HCT116 (cell line): ENCODE data around the gene ENO2. TPM values are rescaled to one million over a fixed set of nuclear protein-coding genes. Genes with fewer than 3 reads are reported as not detected.

ENCODE experiments used
- ATAC-seq: fragments of 200-7000 bp; cut with Tn5 transposase; 2 replicates; pipeline ENCODE4 v1.9.1; 2020; ENCODE audit warnings: mild to moderate bottlenecking, moderate library complexity
- BruUV-seq: library from RNA; stranded (reverse); fragments of 400-500 nt; replicated peaks from 2 replicates; lab custom pipeline; 2021; lab: Mats Ljungman, UMichigan
- CTCF ChIA-PET: fragments of 300-600 bp; sonication (Branson Sonifier 250); formaldehyde crosslinking; loops from one replicate; lab custom pipeline; 2021; ENCODE audit warnings: antibody characterized with exemption; lab: Charles Lee
- POLR2A ChIA-PET: fragments of 300-600, 350-600 bp; sonication (Branson Sonifier 250); formaldehyde crosslinking; loops from one replicate; lab custom pipeline; 2021; ENCODE audit warnings: antibody characterized with exemption; lab: Charles Lee
- RAD21 ChIA-PET, 2 experiments: fragments of 300-600 bp; sonication (Branson Sonifier 250); formaldehyde crosslinking; loops; one replicate each; lab custom pipeline; 2023; ENCODE audit warnings: low total read pairs in 2 of 2; ENCODE audit not compliant: uncharacterized antibody in 2 of 2, unreplicated experiment in 2 of 2, low non-redundant PET in 1 of 2; lab: Charles Lee
- DNase-seq: peaks from one replicate; pipeline ENCODE4 v3.0.0-alpha.2; 2010; ENCODE audit warnings: low read depth, low spot score
- H2AFZ ChIP-seq: fragments of 200-600 bp; shearing (Covaris generic), sonication (generic); 2 replicates; pipeline ENCODE4 v1.6.1; 2017; ENCODE audit warnings: low read depth, mixed run types, mixed read lengths, antibody characterized with exemption, low read length; ENCODE audit not compliant: poor library complexity, severe bottlenecking
- H3K27ac ChIP-seq: 2 replicates; pipeline ENCODE4 v1.5.1; 2012; ENCODE audit warnings: low read depth, low read length
- H3K27me3 ChIP-seq: fragments of 200-600 bp; sonication (generic); 2 replicates; pipeline ENCODE4 v1.6.1; 2016; ENCODE audit warnings: mixed run types, low read length, mixed read lengths; ENCODE audit not compliant: insufficient read depth
- H3K36me3 ChIP-seq, 2 experiments: fragments of 200-500 bp in 1 of 2; fragments of 200-600 bp in 1 of 2; sonication (Bioruptor generic) in 1 of 2; sonication (generic) in 1 of 2; 2 replicates each; pipeline versions ENCODE4 v1.5.1 to v1.6.1; 2014 to 2016; ENCODE audit warnings: low read length in 2 of 2, inconsistent platforms in 1 of 2, mixed read lengths in 1 of 2, mixed run types in 1 of 2; ENCODE audit not compliant: insufficient read depth in 2 of 2, control insufficient read depth in 1 of 2
- H3K4me1 ChIP-seq, 2 experiments: fragments of 200-600 bp in 1 of 2; sonication (generic) in 1 of 2; 2 replicates each; pipeline versions ENCODE4 v1.5.1 to v1.6.1; 2012 to 2017; ENCODE audit warnings: low read length in 2 of 2, inconsistent platforms in 1 of 2, mild to moderate bottlenecking in 1 of 2, mixed read lengths in 1 of 2, mixed run types in 1 of 2, moderate library complexity in 1 of 2; ENCODE audit not compliant: insufficient read depth in 2 of 2, control insufficient read depth in 1 of 2
- H3K4me2 ChIP-seq: fragments of 200-600 bp; sonication (generic); 2 replicates; pipeline ENCODE4 v1.6.1; 2017; ENCODE audit warnings: mixed run types, low read length, mixed read lengths
- H3K4me3 ChIP-seq, 2 experiments: fragments of 200-600 bp in 1 of 2; sonication (generic) in 1 of 2; replicated peaks in 1 of 2; 2 replicates each; pipeline ENCODE4 v1.5.1; 2011 to 2016; ENCODE audit warnings: low read length in 2 of 2, control low read depth in 1 of 2, low read depth in 1 of 2, mild to moderate bottlenecking in 1 of 2, mixed read lengths in 1 of 2, mixed run types in 1 of 2
- H3K79me2 ChIP-seq: fragments of 200-600 bp; sonication (generic); 2 replicates; pipeline ENCODE4 v1.6.1; 2017; ENCODE audit warnings: mild to moderate bottlenecking, mixed run types, low read length, moderate library complexity, mixed read lengths; ENCODE audit not compliant: insufficient read depth
- H3K9ac ChIP-seq: fragments of 200-600 bp; sonication (generic); 2 replicates; pipeline ENCODE4 v1.6.1; 2016; ENCODE audit warnings: low read length, mixed read lengths
- H3K9me2 ChIP-seq: fragments of 200-600 bp; sonication (generic), shearing (Covaris generic); 2 replicates; pipeline ENCODE4 v1.6.1; 2017; ENCODE audit warnings: mixed run types, mild to moderate bottlenecking, moderate library complexity; ENCODE audit not compliant: insufficient read depth
- H3K9me3 ChIP-seq, 2 experiments: fragments of 200-500 bp in 1 of 2; fragments of 200-600 bp in 1 of 2; sonication (Bioruptor generic) in 1 of 2; sonication (generic) in 1 of 2; 2 replicates each; pipeline ENCODE4 v1.6.1; 2014 to 2017; ENCODE audit warnings: low read length in 2 of 2, mixed read lengths in 2 of 2, inconsistent platforms in 1 of 2, low read depth in 1 of 2, mild to moderate bottlenecking in 1 of 2, mixed run types in 1 of 2, moderate library complexity in 1 of 2; ENCODE audit not compliant: control insufficient read depth in 1 of 2, insufficient read depth in 1 of 2
- H4K20me1 ChIP-seq: fragments of 200-600 bp; sonication (generic), shearing (Covaris generic); 2 replicates; pipeline ENCODE4 v1.6.1; 2017; ENCODE audit warnings: mixed run types, mild to moderate bottlenecking, moderate library complexity; ENCODE audit not compliant: insufficient read depth
- ELF1 ChIP-seq: IDR thresholded peaks from 2 replicates; pipeline ENCODE4 v1.6.1; 2012; ENCODE audit warnings: low read depth, borderline replicate concordance
- EZH2phosphoT487 ChIP-seq: fragments of 200-600 bp; IDR thresholded peaks from 2 replicates; pipeline ENCODE4 v1.6.1; 2018; ENCODE audit warnings: antibody characterized with exemption, borderline replicate concordance
- FOSL1 ChIP-seq: IDR thresholded peaks from 2 replicates; pipeline ENCODE4 v1.6.1; 2012; ENCODE audit warnings: low read depth
- JUND ChIP-seq: IDR thresholded peaks from 2 replicates; pipeline ENCODE4 v1.6.1; 2012
- POLR2AphosphoS5 ChIP-seq: IDR thresholded peaks from 2 replicates; pipeline ENCODE4 v1.6.1; 2011; ENCODE audit warnings: mild to moderate bottlenecking, low read depth, low read length, moderate library complexity
- SIN3A ChIP-seq: IDR thresholded peaks from 2 replicates; pipeline ENCODE4 v1.6.1; 2012; ENCODE audit warnings: low read depth
- SRF ChIP-seq: IDR thresholded peaks from 2 replicates; pipeline ENCODE4 v1.6.1; 2012; ENCODE audit warnings: low read depth
- TCF7L2 ChIP-seq: IDR thresholded peaks from 2 replicates; pipeline ENCODE4 v1.7.0; 2011; ENCODE audit warnings: borderline replicate concordance, inconsistent platforms; ENCODE audit not compliant: insufficient read depth, insufficient read length; ENCODE audit errors: extremely low read depth
- YY1 ChIP-seq: IDR thresholded peaks from 2 replicates; pipeline ENCODE4 v1.6.1; 2011; ENCODE audit warnings: low read length, low read depth, moderate library complexity, mild to moderate bottlenecking; ENCODE audit not compliant: insufficient replicate concordance; ENCODE audit errors: extremely low read depth
- ZFX ChIP-seq: fragments of 450-650 bp; IDR thresholded peaks from 2 replicates; pipeline ENCODE4 v1.6.1; 2017
- intact Hi-C: fragments of 100-400 bp; cut with micrococcal nuclease; formaldehyde crosslinking; loops from 2 replicates; pipeline ENCODE4 v1.10.0; 2022
- total RNA-seq: library from RNA; stranded (reverse); gene quantifications from one replicate; pipeline ENCODE4 v1.2.1, GENCODE V29; 2021; ENCODE audit not compliant: unreplicated experiment
- TF ChIP-seq, protein P1 (sequence below), 3 experiments: fragments of 200-600 bp in 1 of 3; sonication (generic) in 1 of 3; IDR thresholded peaks in 2 of 3; conservative IDR thresholded peaks in 1 of 3; 2 replicates each; pipeline ENCODE4 v1.5.1; 2012 to 2017; ENCODE audit warnings: low read depth in 2 of 3, low read length in 2 of 3, antibody characterized with exemption in 1 of 3, borderline replicate concordance in 1 of 3, control low read depth in 1 of 3, mild to moderate bottlenecking in 1 of 3, mixed read lengths in 1 of 3, mixed run types in 1 of 3, moderate library complexity in 1 of 3; ENCODE audit not compliant: insufficient read depth in 1 of 3
- TF ChIP-seq, protein P2 (sequence below): IDR thresholded peaks from 2 replicates; pipeline ENCODE4 v1.6.1; 2011; ENCODE audit warnings: mild to moderate bottlenecking, low read length, moderate library complexity; ENCODE audit not compliant: insufficient replicate concordance; ENCODE audit errors: extremely low read depth
- TF ChIP-seq, protein P3 (sequence below): IDR thresholded peaks from 2 replicates; pipeline ENCODE4 v1.6.1; 2012
- TF ChIP-seq, protein P4 (sequence below): IDR thresholded peaks from 2 replicates; pipeline ENCODE4 v1.6.1; 2012

Gene ENO2
- total RNA-seq, 1 experiment from 2014 or later, result 117 TPM

DNA sequence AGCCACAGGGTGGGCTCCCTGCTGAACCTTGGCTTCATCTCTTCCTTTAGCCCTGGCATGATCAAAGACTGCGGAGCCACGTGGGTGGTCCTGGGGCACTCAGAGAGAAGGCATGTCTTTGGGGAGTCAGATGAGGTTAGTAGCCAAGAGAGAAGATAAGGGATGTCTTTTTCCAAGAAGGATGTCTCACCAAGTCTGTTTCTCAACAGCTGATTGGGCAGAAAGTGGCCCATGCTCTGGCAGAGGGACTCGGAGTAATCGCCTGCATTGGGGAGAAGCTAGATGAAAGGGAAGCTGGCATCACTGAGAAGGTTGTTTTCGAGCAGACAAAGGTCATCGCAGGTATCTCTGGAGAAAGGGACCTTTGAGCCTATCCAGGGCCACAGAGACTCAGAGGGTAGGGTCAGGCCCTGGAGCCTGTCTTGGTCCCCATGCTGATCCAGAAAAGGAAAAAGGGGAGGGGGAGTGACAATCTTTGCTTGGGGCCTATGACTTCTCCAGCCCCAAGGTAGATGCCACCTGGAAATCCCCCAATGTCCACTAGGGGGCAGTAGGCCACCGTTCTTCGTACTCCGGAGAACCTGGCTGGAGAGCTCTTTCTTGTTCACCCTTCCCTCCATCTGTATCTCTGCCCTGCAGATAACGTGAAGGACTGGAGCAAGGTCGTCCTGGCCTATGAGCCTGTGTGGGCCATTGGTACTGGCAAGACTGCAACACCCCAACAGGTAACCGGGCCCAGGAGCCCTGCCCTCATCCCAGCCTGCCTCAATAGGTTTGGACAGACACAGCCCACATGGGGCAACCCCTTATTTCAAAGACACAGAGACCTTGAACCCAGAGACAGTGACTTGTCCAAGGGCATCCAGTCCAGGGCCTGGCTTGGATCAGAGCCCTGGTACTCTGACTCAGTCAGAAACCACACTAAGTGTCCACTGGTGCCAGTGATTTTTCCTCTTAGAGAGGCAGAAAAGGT, 45.0 kb upstream of the ENO2 start:
- RAD21 ChIA-PET, result interaction anchor here in 1 of 2 experiments (1.3 kb wide), 1 partner anchor 77 kb away, joined by 4 read pairs; no protein-coding TSS in a partner anchor
- CTCF ChIA-PET, result interaction anchor here (0.6 to 2.9 kb wide), 21 partner anchors 8 to 243 kb away, joined by 3 to 26 read pairs (median 4); partner anchors contain the start of genes C12orf57, C1RL, CDCA3 and COPS7A
- peak overlapping the region; percentile 96 for H3K27ac ChIP-seq
- peak overlapping the region; percentile 97 to 99 for H3K4me3 ChIP-seq
- H3K79me2 ChIP-seq, result peaks cover 57% of the 10 kb centered on the region
- TF ChIP-seq EZH2phosphoT487, result no peak
- no peak for TF ChIP-seq YY1
- TF ChIP-seq ELF1, result no peak
- no peak for TF ChIP-seq SRF
- TF ChIP-seq, protein P1, sequence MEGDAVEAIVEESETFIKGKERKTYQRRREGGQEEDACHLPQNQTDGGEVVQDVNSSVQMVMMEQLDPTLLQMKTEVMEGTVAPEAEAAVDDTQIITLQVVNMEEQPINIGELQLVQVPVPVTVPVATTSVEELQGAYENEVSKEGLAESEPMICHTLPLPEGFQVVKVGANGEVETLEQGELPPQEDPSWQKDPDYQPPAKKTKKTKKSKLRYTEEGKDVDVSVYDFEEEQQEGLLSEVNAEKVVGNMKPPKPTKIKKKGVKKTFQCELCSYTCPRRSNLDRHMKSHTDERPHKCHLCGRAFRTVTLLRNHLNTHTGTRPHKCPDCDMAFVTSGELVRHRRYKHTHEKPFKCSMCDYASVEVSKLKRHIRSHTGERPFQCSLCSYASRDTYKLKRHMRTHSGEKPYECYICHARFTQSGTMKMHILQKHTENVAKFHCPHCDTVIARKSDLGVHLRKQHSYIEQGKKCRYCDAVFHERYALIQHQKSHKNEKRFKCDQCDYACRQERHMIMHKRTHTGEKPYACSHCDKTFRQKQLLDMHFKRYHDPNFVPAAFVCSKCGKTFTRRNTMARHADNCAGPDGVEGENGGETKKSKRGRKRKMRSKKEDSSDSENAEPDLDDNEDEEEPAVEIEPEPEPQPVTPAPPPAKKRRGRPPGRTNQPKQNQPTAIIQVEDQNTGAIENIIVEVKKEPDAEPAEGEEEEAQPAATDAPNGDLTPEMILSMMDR (IDR thresholded peaks at IDR 0.05 in 2 of 3, conservative IDR thresholded peaks at IDR 0.05 in 1 of 3; ENCODE audit: borderline replicate concordance in 1 of 3, insufficient read depth in 1 of 3, low read depth in 2 of 3, low read length in 2 of 3), result peak in 2 of 3 experiments; percentile 80 to 90; a peak in 4 of 6 replicates
- TF ChIP-seq ZFX, result no peak; the same call in 1 of the 2 replicates
- TF ChIP-seq POLR2AphosphoS5, result peak; percentile 33; the same call in 1 of the 2 replicates
- TF ChIP-seq, protein P2, sequence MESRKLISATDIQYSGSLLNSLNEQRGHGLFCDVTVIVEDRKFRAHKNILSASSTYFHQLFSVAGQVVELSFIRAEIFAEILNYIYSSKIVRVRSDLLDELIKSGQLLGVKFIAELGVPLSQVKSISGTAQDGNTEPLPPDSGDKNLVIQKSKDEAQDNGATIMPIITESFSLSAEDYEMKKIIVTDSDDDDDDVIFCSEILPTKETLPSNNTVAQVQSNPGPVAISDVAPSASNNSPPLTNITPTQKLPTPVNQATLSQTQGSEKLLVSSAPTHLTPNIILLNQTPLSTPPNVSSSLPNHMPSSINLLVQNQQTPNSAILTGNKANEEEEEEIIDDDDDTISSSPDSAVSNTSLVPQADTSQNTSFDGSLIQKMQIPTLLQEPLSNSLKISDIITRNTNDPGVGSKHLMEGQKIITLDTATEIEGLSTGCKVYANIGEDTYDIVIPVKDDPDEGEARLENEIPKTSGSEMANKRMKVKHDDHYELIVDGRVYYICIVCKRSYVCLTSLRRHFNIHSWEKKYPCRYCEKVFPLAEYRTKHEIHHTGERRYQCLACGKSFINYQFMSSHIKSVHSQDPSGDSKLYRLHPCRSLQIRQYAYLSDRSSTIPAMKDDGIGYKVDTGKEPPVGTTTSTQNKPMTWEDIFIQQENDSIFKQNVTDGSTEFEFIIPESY, result no peak
- TF ChIP-seq, protein P3, sequence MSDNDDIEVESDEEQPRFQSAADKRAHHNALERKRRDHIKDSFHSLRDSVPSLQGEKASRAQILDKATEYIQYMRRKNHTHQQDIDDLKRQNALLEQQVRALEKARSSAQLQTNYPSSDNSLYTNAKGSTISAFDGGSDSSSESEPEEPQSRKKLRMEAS, result no peak
- no peak for TF ChIP-seq JUND
- TF ChIP-seq FOSL1, result no peak
- TF ChIP-seq, protein P4, sequence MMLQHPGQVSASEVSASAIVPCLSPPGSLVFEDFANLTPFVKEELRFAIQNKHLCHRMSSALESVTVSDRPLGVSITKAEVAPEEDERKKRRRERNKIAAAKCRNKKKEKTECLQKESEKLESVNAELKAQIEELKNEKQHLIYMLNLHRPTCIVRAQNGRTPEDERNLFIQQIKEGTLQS, result no peak
- TF ChIP-seq TCF7L2, result no peak
- TF ChIP-seq SIN3A, result no peak
- H3K27me3 ChIP-seq, result no peaks in the 10 kb centered on the region
- intact Hi-C loops, result loop anchor here (1.0 to 5.0 kb wide), 3 partner anchors 58 to 768 kb away; partner anchors contain the start of genes ATN1 and C12orf57
- no peak overlapping the region for H2AFZ ChIP-seq
- POLR2A ChIA-PET, result interaction anchor here (0.7 to 10.9 kb wide), 15 partner anchors 10 to 239 kb away, joined by 3 to 186 read pairs (median 5); partner anchors contain the start of genes C12orf57, CDCA3, MLF2 and P3H3
- BruUV-seq, result no TSS peak
- peak overlapping the region; percentile 92 for H3K4me2 ChIP-seq
- peak overlapping the region; percentile 99 for H3K9ac ChIP-seq
- no peak for ATAC-seq
- H3K36me3 ChIP-seq, result peaks cover 12 to 36% of the 10 kb centered on the region in 2 experiments; a peak in 3 of 4 replicates
- H4K20me1 ChIP-seq, result peaks cover 12% of the 10 kb centered on the region; the same call in 1 of the 2 replicates
- no peaks in the 10 kb centered on the region for H3K9me3 ChIP-seq
- DNase-seq, result peak; percentile 64
- no peaks in the 10 kb centered on the region for H3K9me2 ChIP-seq
- peaks cover 35 to 68% of the 10 kb centered on the region in 2 experiments for H3K4me1 ChIP-seq
